NCI-H345 treated with DMSO at 0.1 percent for 48 hours (cell line): ENCODE measurements around the gene PSMD11.
A peak's percentile ranks its signal among the peaks of the same experiment; 100 is the strongest.
"Not testable (repeated sequence)": the region's sequence is repeated elsewhere in the genome, so short reads cannot be mapped to it uniquely, and the experiment has no call there.

Experiments
- DNase-seq: peaks from one replicate; lab custom pipeline; 2025; ENCODE audit not compliant: unreplicated experiment; lab: John Stamatoyannopoulos, UW

PSMD11 gene

DNA sequence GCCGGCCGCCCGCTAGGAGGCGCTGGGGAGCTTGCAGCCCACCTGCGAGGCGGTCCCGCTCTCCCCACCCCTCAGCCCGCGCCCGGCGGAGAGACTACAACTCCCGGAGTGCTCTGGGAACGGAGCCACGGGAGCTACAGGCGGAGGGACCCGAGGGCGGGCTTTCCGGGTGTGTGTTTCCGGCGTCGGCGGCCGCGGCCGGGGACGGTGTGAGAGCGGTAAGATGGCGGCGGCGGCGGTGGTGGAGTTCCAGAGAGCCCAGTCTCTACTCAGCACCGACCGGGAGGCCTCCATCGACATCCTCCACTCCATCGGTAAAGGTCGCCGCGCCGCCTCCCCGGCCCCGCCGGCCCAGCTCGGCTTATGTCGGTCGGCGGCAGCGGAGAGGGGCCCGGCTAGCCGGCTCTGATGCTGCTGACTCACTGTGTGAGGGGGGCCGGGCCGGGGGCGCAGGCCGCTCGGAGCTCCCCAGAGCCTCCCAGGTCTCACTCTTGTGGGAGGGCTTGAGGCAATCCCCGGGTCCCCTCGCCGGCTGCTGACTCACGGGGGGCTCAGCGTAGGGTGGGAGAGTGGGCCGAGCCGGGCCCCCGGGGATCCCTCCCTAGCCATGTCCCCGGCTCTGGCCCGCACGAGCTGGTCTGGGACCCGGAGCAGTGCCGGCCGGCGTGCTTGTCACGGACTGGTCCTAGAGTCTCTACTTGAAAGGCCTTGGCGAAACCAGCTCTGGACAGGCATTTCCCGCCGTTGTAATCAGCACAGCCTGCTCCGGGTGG, at the start of gene PSMD11:
Gene PSMD11 (plus strand): TSS at position 210 of the 773 bp plus-strand sequence. CDS start 14 bp downstream, at position 224.
- DNase-seq = peak; percentile 92

DNA sequence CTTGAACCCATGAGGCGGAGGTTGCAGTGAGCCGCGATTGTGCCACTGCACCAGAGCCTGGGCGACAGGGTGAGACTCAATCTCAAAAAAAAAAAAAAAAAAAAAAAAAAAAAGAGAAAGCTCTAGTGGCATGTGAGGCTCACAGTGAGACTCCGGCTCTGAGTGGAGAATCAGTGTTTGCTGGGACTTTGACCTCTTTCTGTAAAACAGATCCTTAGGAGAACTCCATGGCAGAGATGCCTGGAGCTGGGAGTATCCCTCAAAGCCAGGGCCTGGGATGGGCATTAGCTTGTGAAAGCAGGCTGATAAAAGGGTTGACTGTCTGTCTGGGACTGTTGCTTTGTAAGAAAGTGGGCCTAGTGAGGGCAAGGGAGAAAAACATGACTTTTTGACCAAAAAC, 48.0 kb upstream of the PSMD11 start:
- DNase-seq = no peak

DNA sequence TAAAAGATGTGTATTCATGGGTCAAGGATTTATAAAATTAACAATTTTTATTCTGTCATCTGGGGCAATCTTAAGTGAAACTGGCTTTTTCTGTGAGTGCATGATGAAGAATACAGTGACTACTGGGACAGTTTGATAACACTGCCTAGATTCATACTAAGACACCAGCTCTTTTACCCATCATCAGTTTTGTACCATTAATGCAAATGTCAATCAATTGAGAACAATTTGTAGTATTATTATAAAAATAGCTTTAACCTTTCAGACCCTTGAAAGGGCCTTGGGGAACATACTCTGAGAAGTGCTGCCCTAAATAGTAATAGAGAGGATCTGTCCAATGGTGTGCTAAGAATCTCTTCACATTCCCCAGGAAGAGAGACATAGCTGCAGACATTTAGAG, 45.4 kb upstream of the PSMD11 start:
- DNase-seq = no peak

DNA sequence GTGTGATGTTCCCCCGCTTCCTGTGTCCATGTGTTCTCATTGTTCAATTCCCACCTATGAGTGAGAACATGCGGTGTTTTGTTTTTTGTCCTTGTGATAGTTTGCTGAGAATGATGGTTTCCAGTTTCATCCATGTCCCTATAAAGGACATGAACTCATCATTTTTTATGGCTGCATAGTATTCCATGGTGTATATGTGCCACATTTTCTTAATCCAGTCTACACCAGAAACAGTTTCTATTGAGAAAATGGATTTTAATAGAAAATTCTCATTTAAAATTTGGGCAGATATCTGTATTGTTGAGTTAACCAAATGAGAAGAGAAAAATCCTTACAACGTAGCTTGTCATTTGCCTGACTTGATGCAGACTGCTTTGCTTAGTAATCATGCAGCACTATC, 34.2 kb upstream of the PSMD11 start:
- DNase-seq = not testable (repeated sequence)

DNA sequence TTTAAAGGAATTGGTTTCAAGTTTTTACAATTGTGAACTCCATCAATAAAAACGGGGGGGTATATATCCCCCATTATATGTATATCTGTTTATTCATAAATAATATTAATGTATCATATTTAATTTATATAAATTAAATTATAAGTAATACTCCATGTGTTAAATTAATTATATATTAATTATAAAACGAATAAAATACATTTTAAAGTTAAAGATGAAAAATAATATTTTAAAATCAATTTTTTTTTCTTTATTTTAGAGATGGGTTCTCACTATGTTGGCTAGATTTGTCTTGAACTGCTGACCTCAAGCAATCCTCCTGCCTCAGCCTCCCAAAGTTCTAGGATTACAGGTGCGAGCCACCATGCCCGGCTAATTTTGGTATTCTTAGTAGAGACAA, 17.4 kb upstream of the PSMD11 start:
- DNase-seq = no peak

DNA sequence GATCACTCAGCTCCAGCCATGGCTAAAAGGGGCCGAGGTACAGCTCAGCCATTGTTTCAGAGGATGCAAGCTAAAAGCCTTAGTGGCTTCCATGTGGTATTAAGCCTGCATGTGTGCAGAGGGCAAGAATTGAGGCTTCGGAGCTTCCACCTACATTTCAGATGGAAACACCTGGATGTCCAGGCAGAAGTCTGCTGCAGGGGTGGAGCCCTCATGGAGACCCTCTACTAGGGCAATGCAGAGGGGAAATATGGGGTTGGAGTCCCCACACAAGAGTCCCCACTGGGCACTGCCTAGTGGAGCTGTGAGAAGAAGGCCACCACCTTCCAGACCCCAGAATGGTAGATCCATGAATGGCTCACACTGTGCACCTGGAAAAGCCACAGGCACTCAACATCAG, 14.7 kb upstream of the PSMD11 start:
- DNase-seq = no peak

DNA sequence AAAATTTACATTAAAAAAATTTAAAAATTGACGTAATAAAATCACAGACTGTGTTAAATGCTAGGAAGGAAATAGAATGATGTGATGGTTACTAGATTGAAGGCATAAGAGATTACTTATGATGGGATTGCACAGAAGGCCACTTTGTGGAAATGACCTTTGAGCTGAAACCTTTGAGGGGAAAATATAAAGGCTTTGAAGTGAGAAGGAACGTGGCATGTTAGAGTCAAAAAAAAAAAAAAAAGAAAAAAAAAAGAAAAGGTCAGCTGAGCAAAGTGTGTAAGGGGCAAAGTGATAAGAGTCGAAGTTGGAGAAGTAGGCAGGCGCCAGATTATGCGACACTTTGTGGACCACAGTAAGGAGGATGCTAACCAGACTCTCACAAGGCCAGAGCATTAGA, 3.6 kb upstream of the PSMD11 start:
- no peak for DNase-seq

DNA sequence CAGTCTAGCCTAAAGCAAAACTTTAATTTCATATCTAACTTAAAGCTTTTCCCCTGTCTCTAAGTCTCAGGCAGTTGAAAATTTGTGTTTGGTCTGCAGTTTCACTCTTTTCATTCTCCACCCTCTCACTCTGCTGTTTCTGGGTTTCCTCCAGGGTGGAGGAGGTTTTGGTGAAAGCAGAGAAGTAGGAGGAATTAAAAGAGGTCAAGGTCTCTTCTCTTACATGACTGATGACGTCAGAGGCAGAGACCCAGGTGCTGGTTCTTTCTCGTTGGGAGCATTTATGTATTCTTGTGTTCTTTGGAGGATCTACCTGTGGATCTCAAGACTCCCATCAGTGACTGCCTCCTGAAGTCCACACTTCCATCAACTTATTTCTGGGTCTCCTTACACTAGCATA, 2.4 kb upstream of the PSMD11 start:
- no peak for DNase-seq

DNA sequence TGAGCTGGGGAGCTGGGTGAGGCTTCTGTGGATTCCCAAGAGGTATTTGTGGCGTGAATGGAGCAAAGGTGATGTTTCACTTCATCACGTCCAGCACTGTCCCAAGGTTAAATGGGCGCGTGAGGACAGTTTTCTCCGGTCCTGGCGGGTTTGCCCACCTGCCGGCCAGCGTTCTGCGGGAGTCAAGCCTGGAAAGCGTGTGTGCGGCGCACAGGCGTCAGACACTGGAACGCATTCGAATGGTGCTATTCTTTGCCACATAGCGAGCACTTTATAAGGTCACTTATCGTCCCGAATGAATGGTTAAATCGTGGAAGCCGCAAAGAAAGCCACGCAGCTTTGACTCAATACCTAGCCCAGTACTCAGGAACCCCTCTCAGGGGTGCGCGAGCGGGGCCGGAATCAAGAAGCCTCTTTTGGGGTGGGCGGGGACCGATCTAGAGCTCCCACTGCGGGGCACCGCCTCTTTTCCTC, 446 bp upstream of the PSMD11 start:
- no peak for DNase-seq

DNA sequence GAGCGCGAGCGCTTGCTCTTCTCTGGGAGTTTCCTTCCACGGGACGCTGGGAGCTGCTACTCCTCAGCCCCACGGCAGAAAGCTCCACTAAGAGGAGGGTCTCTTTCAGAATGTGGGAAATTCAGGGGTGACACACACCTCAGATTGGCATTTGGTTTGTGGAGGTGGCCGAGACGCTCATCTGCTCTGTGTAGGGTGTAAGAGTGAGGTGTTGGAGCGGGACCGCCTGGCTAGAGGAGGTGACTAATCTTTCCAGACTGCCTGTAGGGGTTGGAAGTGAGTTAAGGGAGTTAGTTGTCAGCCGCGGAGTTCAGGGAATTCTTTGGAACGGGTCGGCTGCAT, 735 bp downstream of the PSMD11 start:
- DNase-seq = no peak

DNA sequence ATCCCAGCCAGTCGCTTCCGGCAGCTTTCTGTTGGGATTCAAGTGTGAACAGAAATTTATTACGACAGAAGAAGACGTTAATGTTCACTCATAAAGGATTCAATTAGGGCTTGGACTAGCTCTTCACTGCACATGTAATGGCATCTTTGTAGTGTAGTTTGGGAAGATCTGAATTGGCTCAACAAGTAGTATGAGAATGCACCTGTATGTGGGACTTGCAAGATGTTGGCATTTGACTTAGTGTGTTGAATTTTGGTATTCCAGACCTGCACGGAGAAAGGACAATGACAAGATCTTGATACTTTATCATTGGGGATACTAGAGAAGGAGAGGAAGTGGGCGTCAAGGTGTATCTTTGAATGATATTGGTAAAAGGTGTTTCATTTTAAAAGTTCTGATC, 1.2 kb downstream of the PSMD11 start:
- DNase-seq = no peak

DNA sequence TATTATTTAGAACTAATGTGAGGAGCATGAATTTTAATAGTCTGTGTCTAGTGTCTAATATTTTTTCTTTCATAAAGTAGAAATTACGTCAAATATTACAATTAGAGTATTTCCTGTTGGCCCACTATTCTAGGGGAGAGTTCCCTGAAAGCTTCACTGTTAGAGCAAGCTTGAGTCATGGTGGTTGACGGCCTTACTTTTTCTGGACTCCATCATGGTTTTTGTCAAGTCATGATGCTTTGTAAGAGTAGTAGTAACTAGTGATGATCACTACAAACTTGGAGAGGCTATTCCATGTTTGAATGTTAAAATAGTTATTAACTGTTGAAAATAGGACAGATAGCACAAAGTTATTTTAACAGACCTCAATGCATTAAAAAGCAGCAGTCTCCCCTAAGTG, 1.7 kb downstream of the PSMD11 start:
- no peak for DNase-seq

DNA sequence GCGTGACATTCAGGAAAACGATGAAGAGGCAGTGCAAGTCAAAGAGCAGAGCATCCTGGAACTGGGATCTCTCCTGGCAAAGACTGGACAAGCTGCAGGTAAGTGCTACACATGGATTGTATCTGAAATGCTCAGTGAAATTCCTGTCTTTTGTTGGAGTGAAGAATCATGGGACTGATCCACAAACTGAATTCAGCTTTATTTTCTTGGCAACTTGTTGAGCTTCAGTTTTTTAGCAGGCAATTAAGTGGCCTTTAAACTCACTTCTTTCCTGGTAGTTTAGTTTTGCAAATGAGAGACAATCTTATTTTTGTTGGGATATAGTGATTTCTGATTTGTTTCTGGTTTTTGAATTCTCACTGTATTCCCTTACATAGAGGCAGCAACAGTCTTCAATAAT, 2.6 kb downstream of the PSMD11 start:
- DNase-seq = no peak

DNA sequence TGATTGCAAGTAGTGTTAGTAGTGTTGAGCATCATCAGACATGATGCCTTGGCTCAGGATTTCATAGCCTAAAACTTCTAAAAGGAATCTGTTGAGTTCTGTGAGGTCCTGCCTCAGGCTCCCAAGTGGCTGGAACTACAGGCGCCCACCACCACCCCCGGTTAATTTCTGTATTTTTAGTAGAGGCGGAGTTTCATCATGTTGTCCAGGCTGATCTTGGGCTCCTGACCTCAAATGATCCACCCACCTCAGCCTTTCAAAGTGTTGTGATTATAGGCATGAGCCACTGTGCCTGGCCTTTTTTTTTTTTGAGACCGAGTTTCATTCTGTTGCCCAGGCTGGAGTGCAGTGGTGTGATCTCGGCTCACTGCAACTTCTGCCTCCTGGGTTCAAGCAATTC, 5.7 kb downstream of the PSMD11 start:
- no peak for DNase-seq

DNA sequence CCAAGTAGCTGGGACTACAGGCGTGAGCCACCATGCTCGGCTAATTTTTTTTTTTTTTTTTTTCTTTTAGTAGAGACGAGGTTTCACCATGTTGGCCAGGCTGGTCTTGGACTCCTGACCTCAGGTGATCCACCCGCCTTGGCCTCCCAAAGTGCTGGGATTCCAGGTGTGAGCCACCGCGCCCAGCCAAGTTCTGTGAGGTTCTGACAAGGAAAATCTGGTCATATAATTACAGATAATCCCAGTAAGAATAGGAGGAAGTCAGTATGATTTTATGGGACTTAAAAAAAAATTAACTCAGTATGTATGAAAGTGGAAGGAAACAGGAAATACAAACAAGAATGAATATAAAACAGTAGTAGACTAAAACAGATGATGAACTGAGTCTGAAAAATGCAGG, 6.1 kb downstream of the PSMD11 start:
- DNase-seq = not testable (repeated sequence)

DNA sequence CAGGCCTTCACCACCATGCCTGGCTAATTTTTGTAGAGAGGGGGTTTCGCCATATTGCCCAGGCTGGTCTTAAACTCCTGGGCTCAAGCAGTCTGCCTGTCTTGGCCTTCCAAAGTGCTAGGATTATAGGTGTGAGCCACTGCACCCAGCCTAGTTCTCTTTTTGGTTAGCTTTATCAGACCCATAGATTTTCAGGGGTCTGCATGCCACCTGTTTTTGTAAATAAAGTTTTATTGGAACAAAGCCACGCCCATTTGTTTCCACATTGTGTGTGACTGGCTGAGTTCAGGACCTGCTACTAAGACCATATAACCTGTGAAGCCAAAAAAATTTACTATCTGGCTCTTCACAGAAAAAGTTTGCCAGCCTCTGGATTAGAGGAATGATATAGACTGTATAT, 7.6 kb downstream of the PSMD11 start:
- DNase-seq = no peak

DNA sequence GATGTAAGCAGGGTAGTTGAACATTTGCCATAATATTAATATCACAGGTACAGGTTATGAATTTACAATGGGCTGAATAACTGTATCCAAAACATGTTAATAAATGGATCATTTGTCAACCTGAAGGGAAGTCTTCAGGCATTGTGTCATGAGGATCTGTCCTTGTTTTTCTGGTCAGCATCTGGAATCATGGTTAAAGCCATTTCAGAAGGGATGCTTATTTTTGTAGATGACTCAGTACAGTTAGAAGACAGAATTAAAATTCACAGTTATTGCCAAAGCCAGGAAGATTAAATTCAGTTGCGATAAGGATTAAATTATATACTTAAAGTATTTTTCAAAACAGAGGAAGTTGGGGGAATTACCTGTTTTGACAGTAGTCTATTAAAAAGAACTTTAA, 8.0 kb downstream of the PSMD11 start:
- DNase-seq = no peak

DNA sequence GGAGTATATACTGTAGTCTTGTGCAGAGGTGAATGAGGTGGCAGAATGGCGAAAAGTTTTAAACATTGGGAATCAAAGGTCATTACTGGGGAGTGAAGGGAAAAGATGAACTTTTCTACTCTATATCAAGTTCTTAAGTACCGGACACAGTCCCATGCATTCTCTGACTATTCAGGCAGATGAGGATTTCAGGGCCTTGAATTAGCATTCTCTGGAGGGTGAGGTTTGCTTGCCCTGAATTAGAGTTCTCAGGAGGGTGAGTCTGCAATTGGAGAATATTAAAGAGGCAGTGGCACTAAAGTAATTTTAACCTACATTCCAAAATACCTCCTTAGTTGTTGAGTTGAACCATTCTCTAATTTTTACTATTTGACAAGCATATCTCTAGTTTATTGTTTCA, 9.1 kb downstream of the PSMD11 start:
- DNase-seq = no peak

DNA sequence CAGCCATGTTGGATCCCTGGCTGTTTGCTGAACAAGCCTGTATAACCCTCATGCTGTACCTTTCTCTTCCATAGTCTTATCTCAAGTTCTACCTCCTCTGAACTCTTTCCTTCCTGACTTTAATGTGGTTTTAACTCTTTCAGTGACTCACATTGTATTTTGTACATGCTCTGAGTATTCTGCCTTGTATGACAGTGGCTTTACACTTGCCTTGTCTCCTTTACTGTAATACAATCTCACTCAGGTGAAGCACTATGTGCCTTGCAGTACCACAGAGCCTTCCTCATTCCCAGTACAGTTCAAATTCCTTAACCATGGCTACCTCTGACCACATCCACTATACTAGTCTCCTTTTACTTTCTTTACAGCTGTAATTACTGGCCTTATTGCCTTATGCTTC, 14.1 kb downstream of the PSMD11 start:
- DNase-seq = no peak

DNA sequence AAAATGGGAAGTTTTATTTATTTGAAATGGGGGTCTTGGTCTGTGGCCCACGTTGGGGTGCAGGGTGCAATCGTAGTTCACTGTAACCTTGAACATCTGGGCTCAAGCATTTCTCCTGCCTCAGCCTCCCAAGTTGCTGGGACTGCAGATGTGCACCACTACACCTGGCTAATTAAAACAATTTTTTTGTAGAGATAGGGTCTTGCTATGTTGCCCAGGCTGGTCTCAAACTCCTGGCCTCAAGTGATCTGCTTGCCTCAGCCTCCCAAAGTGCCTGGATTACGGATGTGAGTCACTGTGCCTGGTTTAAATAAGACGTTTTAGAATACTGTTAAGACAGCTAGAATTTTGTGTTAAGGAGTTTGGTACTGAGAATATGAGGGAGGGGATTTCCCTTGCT, 15.7 kb downstream of the PSMD11 start:
- DNase-seq = no peak

DNA sequence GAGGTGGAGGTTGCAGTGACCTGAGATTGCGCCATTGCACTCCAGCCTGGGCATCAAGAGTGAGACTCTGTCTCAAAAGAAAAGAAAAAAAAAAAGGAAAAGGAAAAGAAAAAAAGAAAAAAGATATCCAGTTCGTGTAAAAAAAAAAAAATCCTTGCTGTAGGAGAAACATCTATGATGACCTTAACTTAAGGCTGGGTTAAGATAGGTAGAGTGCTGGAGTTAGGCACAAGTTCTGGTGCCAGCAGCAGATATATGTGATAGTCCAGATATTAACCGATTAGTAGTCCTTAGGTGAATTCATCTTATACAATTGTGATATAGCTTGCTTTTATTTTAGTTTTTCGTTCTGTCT, 17.2 kb downstream of the PSMD11 start:
- no peak for DNase-seq

DNA sequence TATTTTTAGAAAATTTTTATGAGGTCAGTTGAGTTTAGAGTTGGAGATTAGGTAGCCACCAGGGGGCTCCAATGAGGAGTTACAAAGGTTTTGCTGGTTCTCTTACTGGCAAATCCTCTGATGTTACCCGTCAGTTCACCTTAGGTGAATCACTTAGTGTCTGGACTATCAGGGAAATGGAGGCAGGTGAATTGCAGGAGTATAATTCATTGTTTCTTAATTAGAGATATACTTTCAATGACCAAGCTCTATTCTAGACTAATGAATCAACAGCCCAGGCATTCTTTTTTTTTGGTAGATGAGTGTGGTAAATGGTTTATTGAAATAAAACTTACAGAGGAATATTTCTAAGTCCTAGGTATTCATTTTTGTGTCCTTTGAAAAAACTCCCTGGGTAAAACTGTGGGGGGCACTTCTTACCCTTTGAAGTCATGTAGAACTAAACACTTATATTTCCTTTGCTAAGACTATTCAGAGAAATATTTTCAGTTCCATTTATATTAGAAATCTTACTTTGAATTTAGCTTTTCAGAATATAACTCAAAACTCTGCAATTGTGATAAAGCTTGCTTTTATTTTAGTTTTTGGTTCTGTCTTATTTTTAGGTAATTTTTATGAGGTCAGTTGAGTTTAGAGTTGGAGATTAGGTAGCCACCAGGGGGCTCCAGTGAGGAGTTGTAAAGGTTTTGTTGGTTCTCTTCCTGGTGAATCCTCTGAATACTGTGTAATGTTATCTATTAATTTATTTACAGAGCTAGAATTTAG, 17.7 kb downstream of the PSMD11 start:
- no peak for DNase-seq

DNA sequence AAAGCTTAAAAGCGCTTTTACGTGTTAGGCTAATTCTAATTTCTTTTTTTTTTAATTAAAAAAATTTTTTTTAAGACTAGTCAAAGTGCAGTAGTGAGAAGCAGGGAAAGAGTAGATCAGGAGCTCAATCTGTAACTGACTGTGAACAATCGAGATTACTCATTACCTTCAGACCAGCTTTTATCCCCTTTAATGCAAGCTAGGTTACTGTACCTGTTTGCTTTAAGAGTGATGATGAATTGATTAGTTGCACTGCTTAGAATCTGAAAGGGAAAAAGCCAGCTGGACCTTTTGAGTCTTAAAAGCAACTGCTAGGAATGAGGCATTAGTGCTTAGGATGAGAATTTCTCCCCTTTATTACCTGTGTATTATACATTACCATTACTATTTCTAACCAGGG, 19.0 kb downstream of the PSMD11 start:
- no peak for DNase-seq
